Hepatic stellate cell (primary cell): Measurements from ENCODE around the gene GP1BB.
"Not testable (repeated sequence)": the region's sequence is repeated elsewhere in the genome, so short reads cannot be mapped to it uniquely, and the experiment has no call there.

Source experiments
- DNase-seq: peaks from one replicate; pipeline ENCODE4 v3.0.0; 2011; ENCODE audit warnings: low spot score

Gene GP1BB

DNA sequence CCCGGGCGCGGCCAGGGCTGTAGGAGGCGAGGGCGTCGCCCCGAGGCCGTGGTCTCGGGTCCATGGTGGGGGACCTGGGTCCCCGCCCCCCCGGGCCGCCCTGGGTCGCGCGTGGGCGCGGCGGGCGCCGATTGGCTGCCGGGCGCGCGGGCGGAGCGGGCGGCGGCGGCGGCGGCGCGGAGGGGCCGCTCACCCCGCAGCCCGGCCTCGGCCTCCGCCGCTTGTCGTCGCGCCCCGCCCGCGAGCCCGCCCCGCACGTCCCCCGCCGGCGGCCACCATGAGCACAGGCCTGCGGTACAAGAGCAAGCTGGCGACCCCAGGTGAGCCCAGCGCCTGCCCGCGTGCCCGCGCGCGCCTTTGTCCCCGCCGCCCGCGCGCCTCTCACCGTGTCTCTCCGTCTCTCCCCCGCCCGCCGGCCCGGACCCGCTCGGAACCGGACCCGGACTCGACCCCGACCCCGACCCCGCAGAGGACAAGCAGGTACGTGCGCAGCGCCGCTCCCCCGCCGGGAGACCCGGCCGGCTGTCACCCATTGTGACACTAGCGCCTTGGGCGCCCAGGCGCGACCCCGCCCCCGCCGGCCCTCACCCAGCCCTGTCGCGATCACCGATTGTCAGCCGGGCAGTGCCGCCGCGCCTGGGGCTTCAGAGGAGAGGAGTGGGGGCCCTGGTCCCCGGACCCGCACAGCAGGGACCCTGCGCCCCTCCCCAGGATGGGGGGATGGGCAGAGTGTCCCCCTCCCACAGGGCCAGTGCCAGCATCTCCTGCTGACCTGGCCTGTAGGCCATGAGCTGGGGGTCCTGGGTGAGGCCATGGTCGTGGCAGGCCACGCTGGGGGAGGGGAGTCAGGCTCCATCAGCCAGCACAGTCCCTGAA, 8.8 kb upstream of the GP1BB start, which contains the start of gene SEPTIN5:
Gene SEPTIN5, plus strand, starts transcription at position 192 of the 876 bp plus-strand sequence. Its CDS starts 86 bp downstream, at position 278.
- DNase-seq = peak; percentile 40

DNA sequence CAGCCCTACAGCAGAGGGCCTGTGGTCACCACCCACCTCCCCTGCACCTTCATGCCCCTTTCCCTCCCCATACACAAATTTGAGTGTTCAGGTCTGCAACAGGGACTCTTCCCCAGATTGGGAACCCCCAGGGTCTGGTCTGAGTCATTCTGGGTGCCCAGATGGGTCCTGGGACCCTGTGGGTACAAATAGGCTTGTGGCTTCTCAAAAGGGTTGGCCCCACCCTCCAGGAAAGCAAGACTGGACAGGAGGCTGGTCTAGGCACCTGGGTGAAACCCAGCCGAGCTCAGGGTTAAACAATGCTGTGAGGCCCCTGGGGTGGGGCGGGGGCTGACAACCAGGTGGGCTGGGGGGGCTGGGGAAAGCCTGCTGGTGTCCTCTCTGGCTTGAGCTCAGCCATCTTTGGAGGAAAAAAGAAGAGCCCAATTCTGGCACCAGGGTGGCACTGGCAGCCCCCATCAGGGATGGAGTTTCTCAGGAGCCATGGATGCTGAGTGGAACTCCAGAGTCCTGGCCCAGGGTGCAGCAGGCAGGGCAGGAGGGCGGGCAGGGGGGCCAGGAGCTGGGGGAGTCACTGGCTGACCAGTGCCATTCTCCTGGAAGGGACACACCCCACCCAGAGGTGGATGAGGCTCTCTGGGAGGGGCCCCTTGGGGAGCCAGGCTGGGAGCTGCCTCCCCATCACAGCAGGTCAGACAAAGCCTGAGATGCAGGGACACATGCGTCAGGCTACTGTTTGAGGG, 8.0 kb upstream of the GP1BB start:
- DNase-seq = no peak

DNA sequence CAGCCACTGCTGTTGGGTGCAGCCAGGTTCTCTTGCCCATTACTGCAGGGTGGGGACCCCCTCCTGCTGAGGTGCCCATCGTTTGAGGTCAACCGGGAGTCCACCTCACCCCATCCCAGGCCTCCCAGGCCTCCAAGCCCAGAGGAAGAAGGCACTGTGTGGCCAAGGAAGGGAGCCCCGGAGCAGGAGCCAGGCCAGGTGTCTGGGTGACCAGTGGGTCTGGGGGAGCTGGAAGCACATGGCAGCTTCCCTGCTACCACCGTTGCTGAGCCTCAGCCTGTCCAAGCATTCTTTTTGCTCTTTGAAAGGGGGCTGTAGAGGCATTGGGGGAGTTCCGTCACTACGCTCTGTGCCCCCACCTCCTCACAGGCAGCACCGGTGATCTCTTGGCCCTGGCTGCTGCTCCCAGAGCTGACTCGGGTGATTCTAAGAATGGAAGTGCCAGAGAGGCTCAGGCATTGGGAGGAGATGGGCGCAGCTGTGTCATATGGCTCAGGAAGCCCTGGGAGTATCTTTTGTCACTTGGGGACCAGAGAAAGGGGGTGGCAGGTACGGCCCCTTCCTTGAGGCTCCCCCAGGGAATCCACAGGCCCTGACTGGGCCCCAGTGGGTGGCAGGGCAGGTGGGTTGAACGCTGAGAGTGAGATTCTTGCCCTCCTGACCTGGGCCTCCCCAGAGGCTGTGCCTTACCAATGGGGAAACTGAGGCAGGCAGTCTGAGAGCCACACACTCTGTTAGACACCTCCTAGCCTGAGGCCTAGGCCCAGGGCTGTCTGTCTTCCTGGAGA, 7.1 kb upstream of the GP1BB start:
- no peak for DNase-seq

DNA sequence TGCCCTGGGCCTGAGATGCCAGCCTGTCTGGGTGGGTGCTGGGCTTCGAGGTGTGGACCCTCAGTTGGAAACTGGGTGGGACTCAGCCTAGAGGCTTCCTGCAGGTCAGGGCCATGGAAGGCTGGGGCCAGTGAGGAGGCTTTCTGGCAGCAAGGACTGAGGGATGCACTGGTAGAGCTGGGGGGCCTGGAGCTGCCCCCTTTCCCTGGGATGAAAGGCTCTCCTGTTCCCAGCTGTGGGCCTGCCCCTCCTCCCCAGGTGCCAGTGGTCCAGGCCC, 6.6 kb upstream of the GP1BB start:
- no peak for DNase-seq

DNA sequence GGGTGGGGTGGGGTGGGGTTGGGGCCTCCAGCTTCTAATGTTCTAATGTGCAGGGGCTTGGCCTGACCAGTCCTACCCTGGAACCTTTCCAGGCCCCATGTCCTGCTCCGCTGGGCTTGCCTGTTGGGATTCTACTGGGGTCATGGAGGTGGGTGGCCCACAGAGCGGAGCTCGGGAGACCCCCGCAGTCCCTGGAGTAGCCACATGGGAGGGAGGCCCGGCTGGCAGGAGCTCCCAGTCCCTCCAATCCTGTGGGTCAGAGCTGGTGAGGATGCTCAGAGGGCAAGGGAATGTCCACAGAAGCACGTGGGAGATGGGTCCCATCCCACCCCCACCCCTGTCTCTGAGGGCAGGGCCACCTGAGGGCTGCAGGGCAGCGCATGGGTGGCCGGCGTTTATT, 6.2 kb upstream of the GP1BB start:
- DNase-seq = peak; percentile 23

DNA sequence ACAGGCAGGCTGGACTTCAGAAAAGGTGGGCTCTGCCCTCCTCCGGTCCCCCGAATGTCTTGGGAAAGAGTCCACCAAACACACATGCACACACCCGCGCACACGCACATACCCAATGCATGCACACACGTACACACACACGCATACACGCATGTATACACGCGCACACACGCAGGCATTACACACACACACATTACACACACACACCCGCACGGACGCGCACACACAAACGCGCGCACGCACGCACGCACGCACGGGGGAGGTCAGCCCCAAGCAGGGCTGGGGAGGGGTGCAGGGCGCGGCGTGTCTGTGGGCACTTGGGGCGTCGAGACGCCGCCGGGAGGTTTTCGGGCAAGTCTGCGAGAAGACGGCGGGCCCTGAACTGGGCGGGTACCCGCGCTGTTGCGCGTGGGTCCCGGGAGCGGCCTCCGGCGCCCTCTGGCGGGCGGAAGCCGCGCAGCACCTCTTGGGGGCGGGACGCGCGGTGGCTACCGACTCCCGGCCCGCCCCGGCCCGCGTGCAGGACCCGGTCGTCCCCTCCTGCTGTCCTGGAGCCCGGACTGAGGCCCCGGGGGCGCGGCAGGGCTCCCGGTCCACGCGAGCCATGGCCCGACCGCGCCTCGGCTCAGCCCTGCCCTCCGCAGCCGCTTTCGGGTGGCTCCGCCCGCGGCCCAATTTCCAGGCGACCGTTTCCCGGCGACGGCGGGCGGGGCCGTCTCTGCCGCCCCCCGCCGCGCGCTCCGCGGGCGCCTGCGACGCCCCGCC, 5.5 kb upstream of the GP1BB start:
- peak; percentile 93 for DNase-seq

DNA sequence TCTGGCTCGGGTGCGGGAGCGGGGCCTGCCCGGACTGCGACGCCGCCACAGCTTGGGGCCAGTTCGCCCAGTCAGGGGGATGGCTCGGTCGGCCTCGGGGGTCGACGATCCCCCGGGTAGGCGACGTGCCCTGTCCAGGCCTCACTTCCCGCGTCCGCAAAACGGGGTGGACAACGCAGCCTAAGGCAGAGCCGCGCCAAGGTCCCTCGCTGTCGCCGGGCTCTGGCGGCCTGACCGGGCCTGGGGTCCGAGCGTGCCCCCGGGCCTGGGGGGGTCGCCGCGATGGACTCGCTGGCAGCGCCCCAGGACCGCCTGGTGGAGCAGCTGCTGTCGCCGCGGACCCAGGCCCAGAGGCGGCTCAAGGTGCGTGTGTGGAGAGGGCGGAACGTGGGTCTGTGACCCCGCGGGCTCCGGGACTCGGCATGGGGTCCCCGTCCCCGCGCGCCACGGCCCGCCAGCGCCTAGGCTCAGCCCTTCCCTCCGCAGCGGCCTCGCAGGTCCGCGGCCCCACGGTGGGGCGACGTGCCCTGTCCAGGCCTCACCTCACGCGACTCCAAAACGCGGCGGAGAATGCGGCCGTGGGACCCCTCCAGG, 4.8 kb upstream of the GP1BB start:
- no peak for DNase-seq

DNA sequence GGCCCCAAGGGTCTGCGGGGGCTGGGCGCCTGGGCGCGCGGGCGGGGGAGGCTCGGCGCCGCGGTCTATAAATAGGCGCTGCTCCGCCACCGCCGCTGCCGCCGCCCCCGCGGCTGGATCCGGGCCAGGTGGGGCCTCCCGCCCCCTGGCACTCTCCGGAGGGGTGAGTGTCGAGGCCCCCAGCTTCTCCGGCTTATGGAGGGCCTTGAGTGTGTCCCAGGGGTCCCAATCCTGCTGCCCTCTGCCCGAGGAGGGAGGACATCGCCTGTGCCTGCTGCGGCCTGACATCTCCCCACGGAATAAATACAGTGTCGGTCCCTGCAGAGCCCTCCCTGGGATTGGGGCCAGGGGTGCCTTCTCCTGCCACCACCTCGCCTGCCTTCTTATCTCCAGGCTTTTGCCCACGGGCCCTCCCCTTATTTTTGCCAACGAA, 4.3 kb upstream of the GP1BB start:
- DNase-seq = no peak

DNA sequence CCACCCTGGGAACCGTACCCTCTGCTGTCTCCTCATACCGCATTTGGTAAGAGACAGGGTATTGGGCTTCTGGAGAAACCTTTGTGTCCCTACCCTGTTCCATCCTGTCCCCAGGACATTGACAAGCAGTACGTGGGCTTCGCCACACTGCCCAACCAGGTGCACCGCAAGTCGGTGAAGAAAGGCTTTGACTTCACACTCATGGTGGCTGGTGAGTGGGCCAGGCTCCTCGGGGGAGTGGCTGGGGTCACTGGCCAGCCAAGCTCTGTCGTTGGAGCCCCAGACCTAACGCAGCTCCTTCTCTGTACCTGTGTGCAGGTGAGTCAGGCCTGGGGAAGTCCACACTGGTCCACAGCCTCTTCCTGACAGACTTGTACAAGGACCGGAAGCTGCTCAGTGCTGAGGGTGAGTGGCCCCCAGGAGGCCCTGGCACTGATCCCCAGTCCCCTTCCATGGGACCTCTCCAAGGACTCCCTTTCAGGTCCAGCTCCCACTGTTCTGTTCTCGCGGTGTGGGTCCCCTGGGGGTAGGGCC, 3.8 kb upstream of the GP1BB start:
- no peak for DNase-seq

DNA sequence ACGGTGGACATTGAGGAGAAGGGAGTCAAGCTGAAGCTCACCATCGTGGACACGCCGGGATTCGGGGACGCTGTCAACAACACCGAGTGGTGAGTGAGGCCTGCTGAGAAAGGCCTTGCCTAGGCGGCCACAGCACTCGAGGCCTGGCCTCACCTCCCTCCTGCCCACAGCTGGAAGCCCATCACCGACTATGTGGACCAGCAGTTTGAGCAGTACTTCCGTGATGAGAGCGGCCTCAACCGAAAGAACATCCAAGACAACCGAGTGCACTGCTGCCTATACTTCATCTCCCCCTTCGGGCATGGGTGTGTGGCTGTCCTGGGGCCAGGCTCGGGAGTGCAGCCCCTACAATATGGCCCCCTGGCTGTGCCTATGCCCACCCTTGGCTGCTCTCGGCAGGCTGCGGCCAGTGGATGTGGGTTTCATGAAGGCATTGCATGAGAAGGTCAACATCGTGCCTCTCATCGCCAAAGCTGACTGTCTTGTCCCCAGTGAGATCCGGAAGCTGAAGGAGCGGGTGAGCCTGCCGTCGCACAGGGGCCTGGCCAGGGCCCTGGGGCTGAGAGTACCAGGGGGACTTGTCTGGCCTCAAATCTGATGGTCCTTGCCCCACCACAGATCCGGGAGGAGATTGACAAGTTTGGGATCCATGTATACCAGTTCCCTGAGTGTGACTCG, 3.0 kb upstream of the GP1BB start:
- no peak for DNase-seq

DNA sequence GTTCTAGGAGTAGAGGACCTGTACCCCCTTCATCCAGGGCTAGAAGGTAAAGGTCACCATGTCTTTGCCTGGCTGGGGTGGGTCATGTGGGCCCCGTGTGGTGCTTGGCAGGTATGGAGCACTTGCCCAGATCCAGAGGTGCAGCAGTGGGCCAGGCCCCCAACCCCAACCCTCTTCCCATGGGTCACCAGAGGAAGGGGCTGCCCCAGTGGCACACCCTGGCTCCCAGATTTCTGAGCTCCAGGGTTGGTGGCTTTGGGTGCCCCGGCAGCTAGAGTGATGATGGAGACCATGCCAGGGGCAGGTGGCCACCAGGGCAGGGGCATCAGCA, 2.4 kb upstream of the GP1BB start:
- DNase-seq = no peak

DNA sequence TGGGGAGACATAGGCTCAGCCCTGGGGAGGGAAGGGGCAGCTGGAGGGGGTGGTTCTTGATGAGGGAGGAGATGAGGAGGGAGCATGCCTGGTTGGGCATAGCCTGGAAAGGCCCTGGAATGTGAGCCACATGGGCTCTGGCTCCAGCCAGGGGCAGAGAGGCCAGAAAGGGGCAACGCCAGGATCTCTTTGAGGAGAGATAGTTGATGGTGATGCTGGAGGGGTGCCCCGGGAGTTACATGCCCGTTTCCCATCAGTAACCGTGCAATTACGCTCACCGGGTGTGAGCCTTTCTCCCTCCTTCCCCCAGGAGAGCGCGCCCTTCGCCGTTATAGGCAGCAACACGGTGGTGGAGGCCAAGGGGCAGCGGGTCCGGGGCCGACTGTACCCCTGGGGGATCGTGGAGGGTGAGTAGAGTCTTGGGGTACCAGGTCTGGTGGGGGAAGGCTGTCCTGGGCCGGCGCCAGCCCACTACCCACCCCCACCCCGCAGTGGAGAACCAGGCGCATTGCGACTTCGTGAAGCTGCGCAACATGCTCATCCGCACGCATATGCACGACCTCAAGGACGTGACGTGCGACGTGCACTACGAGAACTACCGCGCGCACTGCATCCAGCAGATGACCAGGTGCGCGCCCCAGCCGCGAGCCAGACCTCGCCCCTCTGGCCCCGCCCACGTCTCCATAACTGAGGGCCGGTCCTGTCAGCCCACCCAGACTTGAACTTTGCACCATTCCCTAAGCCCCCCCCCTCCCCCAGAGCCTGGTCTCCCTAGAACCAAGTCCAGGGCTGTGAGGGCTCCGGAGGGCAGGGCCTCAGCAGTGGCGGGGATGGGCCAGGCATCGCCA, 1.8 kb upstream of the GP1BB start:
- DNase-seq = no peak

DNA sequence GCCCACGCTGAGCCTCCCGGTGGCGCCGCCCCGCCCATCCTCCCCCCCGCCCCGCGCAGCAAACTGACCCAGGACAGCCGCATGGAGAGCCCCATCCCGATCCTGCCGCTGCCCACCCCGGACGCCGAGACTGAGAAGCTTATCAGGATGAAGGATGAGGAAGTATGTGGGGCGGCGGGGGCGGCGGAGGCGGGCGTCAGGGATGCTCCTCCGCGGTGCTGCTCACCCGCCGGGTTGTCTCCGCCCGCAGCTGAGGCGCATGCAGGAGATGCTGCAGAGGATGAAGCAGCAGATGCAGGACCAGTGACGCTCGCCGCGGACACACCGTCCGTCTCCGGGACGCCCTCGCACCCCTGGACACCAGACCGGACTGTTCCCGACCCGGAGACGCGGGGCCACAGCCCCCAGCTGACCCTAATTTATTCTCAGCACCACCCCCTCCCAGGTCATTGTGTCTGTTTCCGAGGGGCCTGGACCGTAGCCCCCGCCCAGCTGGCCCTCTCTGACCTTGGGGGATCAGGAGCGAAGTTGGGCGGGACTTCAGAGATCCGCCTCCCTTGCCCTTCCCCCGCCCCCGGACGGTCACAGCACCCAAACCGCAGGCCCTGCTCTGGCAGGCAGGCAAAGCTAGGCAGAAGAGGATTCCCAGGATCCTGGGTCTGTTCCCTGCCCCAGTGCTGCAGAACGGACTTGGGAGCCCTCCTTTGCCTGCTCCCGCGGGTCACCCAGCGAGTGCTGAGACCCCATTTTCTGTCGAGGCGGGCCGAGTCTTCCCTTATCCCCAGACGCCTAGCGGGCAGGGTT, 959 bp upstream of the GP1BB start:
- no peak for DNase-seq

DNA sequence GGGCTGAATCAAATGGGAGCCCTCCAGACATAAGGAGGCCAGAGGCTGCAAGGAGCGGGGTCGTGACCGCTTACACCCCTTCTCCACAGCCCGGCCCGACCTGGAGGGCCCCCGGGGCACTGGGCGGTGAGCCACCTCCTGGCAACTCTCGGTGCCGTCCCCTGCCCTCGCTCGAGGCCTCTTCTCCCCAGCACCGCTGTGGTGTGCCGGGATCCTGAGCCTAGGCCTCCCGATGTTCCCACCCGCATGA, 432 bp upstream of the GP1BB start:
- no peak for DNase-seq

DNA sequence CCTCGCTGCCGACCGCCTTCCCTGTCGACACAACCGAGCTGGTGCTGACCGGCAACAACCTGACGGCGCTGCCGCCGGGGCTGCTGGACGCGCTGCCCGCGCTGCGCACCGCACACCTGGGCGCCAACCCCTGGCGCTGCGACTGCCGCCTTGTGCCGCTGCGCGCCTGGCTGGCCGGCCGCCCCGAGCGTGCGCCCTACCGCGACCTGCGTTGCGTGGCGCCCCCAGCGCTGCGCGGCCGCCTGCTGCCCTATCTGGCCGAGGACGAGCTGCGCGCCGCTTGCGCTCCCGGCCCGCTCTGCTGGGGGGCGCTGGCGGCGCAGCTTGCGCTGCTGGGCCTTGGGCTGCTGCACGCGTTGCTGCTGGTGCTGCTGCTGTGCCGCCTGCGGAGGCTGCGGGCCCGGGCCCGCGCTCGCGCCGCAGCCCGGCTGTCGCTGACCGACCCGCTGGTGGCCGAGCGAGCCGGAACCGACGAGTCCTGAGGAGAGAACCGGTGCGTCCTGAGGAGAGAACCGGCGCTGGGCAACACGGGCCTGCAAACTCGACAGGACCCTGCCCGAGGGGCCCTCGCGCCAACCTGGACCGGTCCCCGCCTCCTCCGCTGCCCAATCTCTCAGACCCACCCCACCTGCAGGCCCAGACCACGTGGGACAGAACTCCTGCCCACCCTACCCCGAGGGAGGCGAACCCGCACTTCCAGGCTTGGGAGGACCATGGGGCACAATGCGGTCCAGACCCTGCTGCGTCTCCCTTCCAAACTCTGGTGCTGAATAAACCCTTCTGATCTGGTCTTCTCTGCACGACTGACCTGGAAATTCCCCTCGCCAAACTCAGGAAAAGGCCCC, 866 bp downstream of the GP1BB start:
- DNase-seq = no peak

DNA sequence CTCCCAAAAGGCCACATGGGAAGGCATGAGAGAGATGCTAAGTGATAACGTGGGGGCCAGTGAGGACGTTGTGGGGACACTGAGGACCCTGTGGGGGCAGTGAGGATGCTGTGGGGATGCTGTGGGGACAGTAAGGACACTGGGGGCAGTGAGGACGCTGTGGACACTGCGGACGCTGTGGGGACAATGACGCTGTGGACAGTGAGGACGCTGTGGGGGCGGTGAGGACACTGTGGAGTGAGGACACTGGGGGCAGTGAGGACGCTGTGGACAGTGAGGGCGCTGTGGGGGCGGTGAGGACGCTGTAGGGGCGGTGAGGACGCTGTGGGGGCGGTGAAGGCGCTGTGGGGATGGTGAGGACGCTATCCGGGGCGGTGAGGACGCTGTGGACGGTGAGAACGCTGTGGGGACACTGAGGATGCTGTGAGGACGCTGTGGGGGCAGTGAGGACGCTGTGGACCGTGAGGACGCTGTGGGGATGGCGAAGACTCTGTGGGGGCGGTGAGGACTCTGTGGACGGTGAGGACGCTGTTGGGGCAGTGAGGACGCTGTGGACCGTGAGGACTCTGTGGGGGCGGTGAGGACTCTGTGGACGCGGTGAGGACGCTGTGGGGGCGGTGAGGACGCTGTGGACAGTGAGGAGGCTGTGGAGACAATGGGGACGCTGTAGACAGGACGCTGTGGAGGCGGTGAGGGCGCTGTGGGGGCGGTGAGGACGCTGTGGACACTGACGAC, 1.8 kb downstream of the GP1BB start:
- DNase-seq = no peak

DNA sequence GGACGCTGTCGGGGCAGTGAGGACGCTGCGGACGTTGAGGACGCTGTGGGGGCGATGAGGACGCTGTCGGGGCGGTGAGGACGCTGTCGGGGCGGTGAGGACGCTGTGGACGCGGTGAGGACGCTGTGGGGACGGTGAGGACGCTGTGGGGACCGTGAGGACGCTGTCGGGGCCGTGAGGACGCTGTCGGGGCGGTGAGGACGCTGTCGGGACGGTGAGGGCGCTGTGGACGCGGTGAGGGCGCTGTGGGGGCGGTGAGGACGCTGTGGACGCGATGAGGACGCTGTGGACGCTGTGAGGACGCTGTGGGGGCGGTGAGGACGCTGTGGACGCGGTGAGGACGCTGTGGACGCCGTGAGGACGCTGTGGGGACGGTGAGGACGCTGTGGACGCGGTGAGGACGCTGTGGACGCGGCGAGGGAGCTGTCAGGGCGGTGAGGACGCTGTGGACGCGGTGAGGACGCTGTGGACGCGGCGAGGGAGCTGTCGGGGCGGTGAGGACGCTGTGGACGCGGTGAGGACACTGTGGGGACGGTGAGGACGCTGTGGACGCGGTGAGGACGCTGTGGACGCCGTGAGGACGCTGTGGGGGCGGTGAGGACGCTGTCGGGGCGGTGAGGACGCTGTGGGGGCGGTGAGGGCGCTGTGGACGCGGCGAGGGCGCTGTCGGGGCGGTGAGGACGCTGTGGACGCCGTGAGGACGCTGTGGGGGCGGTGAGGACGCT, 2.9 kb downstream of the GP1BB start:
- DNase-seq = not testable (repeated sequence)
